Left ventricle myocardium inferior (tissue), 1 donor: ENCODE data around the gene GRIK4. TPM values are rescaled to one million over a fixed set of nuclear protein-coding genes. Genes with fewer than 3 reads are reported as not detected.

ENCODE experiments used
- DNase-seq: peaks from one replicate; pipeline ENCODE4 v3.0.0-alpha.2; 2020
- H3K27ac ChIP-seq: fragments of 200-600 bp; replicated peaks from 2 replicates; pipeline ENCODE4 v1.8.0; 2021
- H3K27me3 ChIP-seq: fragments of 200-600 bp; 2 replicates; pipeline ENCODE4 v1.8.0; 2021; ENCODE audit warnings: low read depth
- H3K36me3 ChIP-seq: fragments of 200-600 bp; 2 replicates; pipeline ENCODE4 v1.8.0; 2021
- H3K4me1 ChIP-seq: fragments of 200-600 bp; 2 replicates; pipeline ENCODE4 v1.8.0; 2021
- H3K4me3 ChIP-seq: fragments of 200-600 bp; 2 replicates; pipeline ENCODE4 v1.8.0; 2021; ENCODE audit warnings: mild to moderate bottlenecking, moderate library complexity
- H3K9me3 ChIP-seq: fragments of 200-600 bp; replicated peaks from 2 replicates; pipeline ENCODE4 v1.8.0; 2021
- CTCF ChIP-seq: fragments of 200-600 bp; IDR thresholded peaks from 2 replicates; pipeline ENCODE4 v1.8.0; 2021; ENCODE audit warnings: antibody characterized with exemption, mild to moderate bottlenecking, borderline replicate concordance
- intact Hi-C: fragments of 100-400 bp; cut with micrococcal nuclease; formaldehyde crosslinking; loops from one replicate; pipeline ENCODE4 v1.11.0; 2022
- total RNA-seq: library from RNA; stranded (reverse); fragmentation: NEBNext Ultra II Directional; extraction: Animal tissue kit (Norgen Biotek cat#: 25700); gene quantifications from one replicate; pipeline ENCODE4 v1.2.1, GENCODE V29; 2021
- donor health status: DM: no; HTN: yes; CAD: no; lungs with severe emphysema.

GRIK4 gene
- total RNA-seq, 1 donor from 2014 or later, result 0.16 TPM

DNA sequence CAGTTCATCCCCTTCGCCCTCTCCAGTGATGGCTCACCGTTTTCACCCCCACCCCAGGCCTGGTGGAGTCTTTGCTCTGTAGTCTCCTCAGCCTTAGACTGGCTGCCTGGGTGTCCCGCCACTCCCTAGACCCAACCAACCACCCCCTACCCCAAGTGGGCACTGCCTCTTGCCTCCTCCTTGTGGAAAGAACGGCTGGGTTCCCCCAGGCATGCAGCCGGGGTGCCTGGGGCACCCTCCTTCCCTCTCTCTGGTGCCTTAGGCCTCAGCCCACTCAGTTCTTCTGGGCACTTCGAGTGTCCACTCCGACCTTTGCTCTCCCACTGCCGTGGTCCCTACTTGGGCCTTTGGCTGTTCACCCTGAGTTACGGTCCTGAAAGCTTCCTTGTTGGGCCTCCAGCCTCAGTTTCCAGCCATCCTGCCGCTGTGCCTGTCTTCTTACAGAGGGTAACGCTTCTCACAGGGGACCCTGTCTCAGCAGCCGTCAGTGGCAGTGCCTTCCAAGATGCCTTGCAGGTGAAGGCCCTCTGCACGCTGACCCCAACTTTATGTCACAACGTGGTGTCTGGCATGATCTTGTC is 3.1 kb downstream of the GRIK4 start:
- H3K27me3 ChIP-seq, result peaks cover 85% of the 10 kb centered on the region

DNA sequence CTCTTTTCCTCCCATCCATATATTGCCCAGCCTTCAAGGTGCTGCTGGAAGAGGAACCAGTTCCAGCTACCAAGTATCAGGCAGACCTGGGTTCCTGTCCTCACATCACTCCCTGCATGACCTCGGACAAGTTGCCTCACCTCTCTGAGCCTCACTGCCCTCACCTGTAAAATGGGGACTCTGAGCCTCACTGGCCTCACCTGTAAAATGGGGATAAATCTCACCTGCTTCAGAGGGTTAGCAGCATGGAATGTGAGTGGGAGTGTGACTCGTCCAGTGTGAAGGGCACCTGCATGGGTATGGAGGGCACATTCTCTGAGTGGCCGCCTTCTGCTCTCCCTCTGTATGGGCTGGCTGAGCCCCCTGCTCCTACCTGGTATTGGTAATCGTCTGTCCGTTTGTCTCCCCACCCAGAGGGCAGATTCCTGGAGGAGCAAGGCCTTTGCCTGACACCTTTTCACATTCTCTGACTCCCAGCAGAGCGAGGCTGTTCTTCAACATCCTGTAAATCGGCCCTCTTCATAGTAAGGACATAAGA is 3.7 kb downstream of the GRIK4 start:
- Histone ChIP-seq H3K4me3 (no peak overlapping the region), H3K27ac (no peak overlapping the region), H3K4me1 (peaks cover 14% of the 10 kb centered on the region), H3K27me3 (peaks cover 82% of the 10 kb centered on the region), H3K36me3 (no peaks in the 10 kb centered on the region), H3K9me3 (no peaks in the 10 kb centered on the region)
- intact Hi-C loops, result loop anchor here (10.0 kb wide), 1 partner anchor 440 kb away; no protein-coding TSS in a partner anchor
- DNase-seq, result no peak
- no peak for TF ChIP-seq CTCF

More for the DNA sequence above, 3.1 kb downstream of the GRIK4 start:
- TF ChIP-seq CTCF, result no peak
- no peak overlapping the region for H3K4me3 ChIP-seq
- peaks cover 14% of the 10 kb centered on the region for H3K4me1 ChIP-seq
- no peaks in the 10 kb centered on the region for H3K36me3 ChIP-seq
- intact Hi-C loops, result loop anchor here (5.0 to 10.0 kb wide), 2 partner anchors 173 to 440 kb away; no protein-coding TSS in a partner anchor
- no peaks in the 10 kb centered on the region for H3K9me3 ChIP-seq
- no peak for DNase-seq
- H3K27ac ChIP-seq, result no peak overlapping the region

GRCh38 chr11:120516461-120517389 is 5.2 kb downstream of the GRIK4 start:
- no peak for DNase-seq
- intact Hi-C loops, result loop anchor here (10.0 kb wide), 1 partner anchor 438 kb away; no protein-coding TSS in a partner anchor

DNA sequence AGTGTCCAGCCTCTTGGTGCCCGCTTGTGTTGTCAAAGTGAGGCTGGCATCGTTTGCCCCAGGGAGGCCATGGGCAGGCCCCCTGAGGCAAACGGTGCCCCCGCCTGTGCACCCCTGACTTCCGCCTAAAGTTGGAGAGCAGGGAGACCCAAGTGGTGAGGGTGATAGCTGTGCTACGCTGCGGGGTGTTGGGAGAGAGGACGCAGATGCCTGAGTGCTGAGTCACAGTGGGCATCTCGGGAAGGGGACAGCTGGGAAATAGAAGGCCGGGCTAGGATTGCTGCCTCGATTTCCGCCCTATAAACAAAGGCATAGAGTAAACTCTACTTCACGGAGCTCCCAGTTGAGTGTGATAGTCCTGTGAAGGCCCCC is 5.8 kb downstream of the GRIK4 start:
- Histone ChIP-seq H3K4me1 (peaks cover 14% of the 10 kb centered on the region), H3K36me3 (no peaks in the 10 kb centered on the region), H3K9me3 (no peaks in the 10 kb centered on the region), H3K27ac (no peak overlapping the region), H3K4me3 (no peak overlapping the region), H3K27me3 (peaks cover 88% of the 10 kb centered on the region)
- DNase-seq, result no peak
- intact Hi-C loops, result loop anchor here (10.0 kb wide), 1 partner anchor 437 kb away; no protein-coding TSS in a partner anchor
- TF ChIP-seq CTCF, result no peak

More at GRCh38 chr11:120516461-120517389, 5.2 kb downstream of the GRIK4 start:
- Histone ChIP-seq H3K4me3 (no peak overlapping the region), H3K36me3 (no peaks in the 10 kb centered on the region), H3K27me3 (peaks cover 86% of the 10 kb centered on the region), H3K27ac (no peak overlapping the region), H3K9me3 (no peaks in the 10 kb centered on the region), H3K4me1 (peaks cover 14% of the 10 kb centered on the region)
- TF ChIP-seq CTCF, result no peak

GRCh38 chr11:120517801-120518291 is 6.3 kb downstream of the GRIK4 start:
- H3K36me3 ChIP-seq, result no peaks in the 10 kb centered on the region
- no peak for DNase-seq
- H3K27me3 ChIP-seq, result peaks cover 88% of the 10 kb centered on the region
- no peaks in the 10 kb centered on the region for H3K9me3 ChIP-seq
- no peak overlapping the region for H3K4me3 ChIP-seq
- H3K4me1 ChIP-seq, result peaks cover 14% of the 10 kb centered on the region
- intact Hi-C loops, result loop anchor here (10.0 kb wide), 1 partner anchor 437 kb away; no protein-coding TSS in a partner anchor
- no peak for TF ChIP-seq CTCF
- no peak overlapping the region for H3K27ac ChIP-seq
